Liver (tissue), 3 donors: Measurements from ENCODE around the gene FAM181A.

Experiments
- FOXA1 ChIP-seq: IDR thresholded peaks from 2 replicates; pipeline ENCODE4 v1.6.1; 2016; ENCODE audit warnings: antibody characterized with exemption
- GABPA ChIP-seq, 2 donors: IDR thresholded peaks in 1 of 2; conservative IDR thresholded peaks in 1 of 2; 2 replicates each; pipeline ENCODE4 v1.6.1; 2016; ENCODE audit warnings: antibody characterized with exemption in 2 of 2, mild to moderate bottlenecking in 1 of 2, moderate library complexity in 1 of 2
- JUND ChIP-seq, 2 donors: IDR thresholded peaks; 2 replicates each; pipeline ENCODE4 v1.6.1; 2016; ENCODE audit warnings: antibody characterized with exemption in 2 of 2
- RXRA ChIP-seq, 2 donors: IDR thresholded peaks; 2 replicates each; pipeline ENCODE4 v1.6.1; 2017 to 2018; ENCODE audit warnings: antibody characterized with exemption in 2 of 2, mild to moderate bottlenecking in 1 of 2
- SP1 ChIP-seq: IDR thresholded peaks from 2 replicates; pipeline ENCODE4 v1.6.1; 2018; ENCODE audit warnings: antibody characterized with exemption, mild to moderate bottlenecking
- TAF1 ChIP-seq: conservative IDR thresholded peaks from 2 replicates; pipeline ENCODE4 v1.6.1; 2016; ENCODE audit warnings: antibody characterized with exemption, mild to moderate bottlenecking
- YY1 ChIP-seq: IDR thresholded peaks from 2 replicates; pipeline ENCODE4 v1.6.1; 2016; ENCODE audit warnings: antibody characterized with exemption, mild to moderate bottlenecking
- TF ChIP-seq, protein P1 (sequence below): IDR thresholded peaks from 2 replicates; pipeline ENCODE4 v1.6.1; 2016; ENCODE audit warnings: antibody characterized with exemption
- TF ChIP-seq, protein P2 (sequence below): fragments of 150-350 bp; IDR thresholded peaks from 2 replicates; pipeline ENCODE4 v1.5.1; 2017; ENCODE audit warnings: improper control_type of control experiment, low read depth, low read length; ENCODE audit not compliant: missing input control
- TF ChIP-seq, protein P3 (sequence below): IDR thresholded peaks from 2 replicates; pipeline ENCODE4 v1.6.1; 2016; ENCODE audit warnings: antibody characterized with exemption, mild to moderate bottlenecking
- donor health status: healthy.
- donor health status: healthy.

DNA sequence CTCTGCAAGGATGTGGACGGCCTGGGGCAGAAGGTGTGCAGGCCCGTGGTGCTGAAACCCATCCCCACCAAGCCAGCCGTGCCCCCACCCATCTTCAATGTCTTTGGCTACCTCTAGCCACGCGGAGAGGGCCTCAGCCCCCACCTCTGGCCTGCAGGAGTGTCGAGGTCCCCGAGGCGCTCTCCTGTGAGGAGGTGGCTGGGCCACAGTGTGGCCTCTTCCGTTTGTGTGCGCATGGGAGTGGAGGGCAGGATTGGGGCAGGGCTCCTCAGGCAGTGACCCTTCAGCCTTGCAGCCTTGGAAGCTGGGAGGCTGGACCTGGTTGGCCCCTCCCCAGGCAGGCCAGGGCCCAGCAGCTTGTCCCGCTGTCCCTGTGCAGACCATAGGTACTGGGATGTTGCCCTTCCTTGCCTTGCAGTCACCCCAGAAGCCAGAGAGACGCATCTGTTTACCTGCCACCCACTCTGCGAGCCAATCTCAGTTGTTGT lies 1.9 kb downstream of the FAM181A start:
- no peak for TF ChIP-seq JUND (IDR thresholded peaks at IDR 0.05)
- TF ChIP-seq, protein P1, sequence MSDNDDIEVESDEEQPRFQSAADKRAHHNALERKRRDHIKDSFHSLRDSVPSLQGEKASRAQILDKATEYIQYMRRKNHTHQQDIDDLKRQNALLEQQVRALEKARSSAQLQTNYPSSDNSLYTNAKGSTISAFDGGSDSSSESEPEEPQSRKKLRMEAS, result no peak
- no peak for TF ChIP-seq SP1
- TF ChIP-seq, protein P2, sequence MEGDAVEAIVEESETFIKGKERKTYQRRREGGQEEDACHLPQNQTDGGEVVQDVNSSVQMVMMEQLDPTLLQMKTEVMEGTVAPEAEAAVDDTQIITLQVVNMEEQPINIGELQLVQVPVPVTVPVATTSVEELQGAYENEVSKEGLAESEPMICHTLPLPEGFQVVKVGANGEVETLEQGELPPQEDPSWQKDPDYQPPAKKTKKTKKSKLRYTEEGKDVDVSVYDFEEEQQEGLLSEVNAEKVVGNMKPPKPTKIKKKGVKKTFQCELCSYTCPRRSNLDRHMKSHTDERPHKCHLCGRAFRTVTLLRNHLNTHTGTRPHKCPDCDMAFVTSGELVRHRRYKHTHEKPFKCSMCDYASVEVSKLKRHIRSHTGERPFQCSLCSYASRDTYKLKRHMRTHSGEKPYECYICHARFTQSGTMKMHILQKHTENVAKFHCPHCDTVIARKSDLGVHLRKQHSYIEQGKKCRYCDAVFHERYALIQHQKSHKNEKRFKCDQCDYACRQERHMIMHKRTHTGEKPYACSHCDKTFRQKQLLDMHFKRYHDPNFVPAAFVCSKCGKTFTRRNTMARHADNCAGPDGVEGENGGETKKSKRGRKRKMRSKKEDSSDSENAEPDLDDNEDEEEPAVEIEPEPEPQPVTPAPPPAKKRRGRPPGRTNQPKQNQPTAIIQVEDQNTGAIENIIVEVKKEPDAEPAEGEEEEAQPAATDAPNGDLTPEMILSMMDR, result no peak
- no peak for TF ChIP-seq RXRA (IDR thresholded peaks at IDR 0.05)
- TF ChIP-seq TAF1, result no peak
- no peak for TF ChIP-seq YY1
- TF ChIP-seq FOXA1, result no peak
- no peak for TF ChIP-seq GABPA (IDR thresholded peaks at IDR 0.05 in 1 of 2, conservative IDR thresholded peaks at IDR 0.05 in 1 of 2)
- TF ChIP-seq, protein P3, sequence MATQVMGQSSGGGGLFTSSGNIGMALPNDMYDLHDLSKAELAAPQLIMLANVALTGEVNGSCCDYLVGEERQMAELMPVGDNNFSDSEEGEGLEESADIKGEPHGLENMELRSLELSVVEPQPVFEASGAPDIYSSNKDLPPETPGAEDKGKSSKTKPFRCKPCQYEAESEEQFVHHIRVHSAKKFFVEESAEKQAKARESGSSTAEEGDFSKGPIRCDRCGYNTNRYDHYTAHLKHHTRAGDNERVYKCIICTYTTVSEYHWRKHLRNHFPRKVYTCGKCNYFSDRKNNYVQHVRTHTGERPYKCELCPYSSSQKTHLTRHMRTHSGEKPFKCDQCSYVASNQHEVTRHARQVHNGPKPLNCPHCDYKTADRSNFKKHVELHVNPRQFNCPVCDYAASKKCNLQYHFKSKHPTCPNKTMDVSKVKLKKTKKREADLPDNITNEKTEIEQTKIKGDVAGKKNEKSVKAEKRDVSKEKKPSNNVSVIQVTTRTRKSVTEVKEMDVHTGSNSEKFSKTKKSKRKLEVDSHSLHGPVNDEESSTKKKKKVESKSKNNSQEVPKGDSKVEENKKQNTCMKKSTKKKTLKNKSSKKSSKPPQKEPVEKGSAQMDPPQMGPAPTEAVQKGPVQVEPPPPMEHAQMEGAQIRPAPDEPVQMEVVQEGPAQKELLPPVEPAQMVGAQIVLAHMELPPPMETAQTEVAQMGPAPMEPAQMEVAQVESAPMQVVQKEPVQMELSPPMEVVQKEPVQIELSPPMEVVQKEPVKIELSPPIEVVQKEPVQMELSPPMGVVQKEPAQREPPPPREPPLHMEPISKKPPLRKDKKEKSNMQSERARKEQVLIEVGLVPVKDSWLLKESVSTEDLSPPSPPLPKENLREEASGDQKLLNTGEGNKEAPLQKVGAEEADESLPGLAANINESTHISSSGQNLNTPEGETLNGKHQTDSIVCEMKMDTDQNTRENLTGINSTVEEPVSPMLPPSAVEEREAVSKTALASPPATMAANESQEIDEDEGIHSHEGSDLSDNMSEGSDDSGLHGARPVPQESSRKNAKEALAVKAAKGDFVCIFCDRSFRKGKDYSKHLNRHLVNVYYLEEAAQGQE, result no peak
